Lower leg skin (tissue), 3 donors: Measurements from ENCODE around the gene FITM2.

Source experiments
- POLR2A ChIP-seq, 2 donors: fragments of 450-650 bp; IDR thresholded peaks; one replicate each; pipeline ENCODE4 v1.6.1; 2016 to 2017; ENCODE audit warnings: antibody characterized with exemption in 2 of 2, mild to moderate bottlenecking in 1 of 2, moderate library complexity in 1 of 2
- TF ChIP-seq, protein P1 (sequence below), 3 donors: fragments of 450-650 bp; IDR thresholded peaks; one replicate each; pipeline ENCODE4 v1.5.1; 2016; ENCODE audit warnings: antibody characterized with exemption in 3 of 3, mild to moderate bottlenecking in 3 of 3, moderate library complexity in 2 of 3

GRCh38 chr20:44343162-44343675 lies 32.2 kb upstream of the FITM2 start:
- no peak for TF ChIP-seq POLR2A (IDR thresholded peaks at IDR 0.05)
- TF ChIP-seq, protein P1, sequence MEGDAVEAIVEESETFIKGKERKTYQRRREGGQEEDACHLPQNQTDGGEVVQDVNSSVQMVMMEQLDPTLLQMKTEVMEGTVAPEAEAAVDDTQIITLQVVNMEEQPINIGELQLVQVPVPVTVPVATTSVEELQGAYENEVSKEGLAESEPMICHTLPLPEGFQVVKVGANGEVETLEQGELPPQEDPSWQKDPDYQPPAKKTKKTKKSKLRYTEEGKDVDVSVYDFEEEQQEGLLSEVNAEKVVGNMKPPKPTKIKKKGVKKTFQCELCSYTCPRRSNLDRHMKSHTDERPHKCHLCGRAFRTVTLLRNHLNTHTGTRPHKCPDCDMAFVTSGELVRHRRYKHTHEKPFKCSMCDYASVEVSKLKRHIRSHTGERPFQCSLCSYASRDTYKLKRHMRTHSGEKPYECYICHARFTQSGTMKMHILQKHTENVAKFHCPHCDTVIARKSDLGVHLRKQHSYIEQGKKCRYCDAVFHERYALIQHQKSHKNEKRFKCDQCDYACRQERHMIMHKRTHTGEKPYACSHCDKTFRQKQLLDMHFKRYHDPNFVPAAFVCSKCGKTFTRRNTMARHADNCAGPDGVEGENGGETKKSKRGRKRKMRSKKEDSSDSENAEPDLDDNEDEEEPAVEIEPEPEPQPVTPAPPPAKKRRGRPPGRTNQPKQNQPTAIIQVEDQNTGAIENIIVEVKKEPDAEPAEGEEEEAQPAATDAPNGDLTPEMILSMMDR (IDR thresholded peaks at IDR 0.05) = no peak
